ENCODE measurements around the gene HRCT1.
"Not testable (repeated sequence)": the region's sequence is repeated elsewhere in the genome, so short reads cannot be mapped to it uniquely, and the experiment has no call there.

The HRCT1 gene

GRCh38 chr9:35896570-35896969 lies 9.4 kb upstream of the HRCT1 start:
- DNase-seq (ENCODE audit: low read depth) = no peak

GRCh38 chr9:35897376-35898099 lies 8.5 kb upstream of the HRCT1 start:
- DNase-seq (ENCODE audit: low read depth) = not testable (repeated sequence)

- no peak for DNase-seq (ENCODE audit: low read depth)
These were observed 7.7 kb upstream of the HRCT1 start for GRCh38 chr9:35898337-35898736.

GRCh38 chr9:35899021-35899420 lies 7.0 kb upstream of the HRCT1 start:
- no peak for DNase-seq (ENCODE audit: low read depth)

- peak; percentile 29 for DNase-seq (ENCODE audit: low read depth)
These were observed 3.0 kb upstream of the HRCT1 start for GRCh38 chr9:35903049-35903448.

- DNase-seq (ENCODE audit: low read depth) = no peak
These were observed 1.7 kb upstream of the HRCT1 start for GRCh38 chr9:35904338-35904737.

GRCh38 chr9:35905051-35905781 lies 786 bp upstream of the HRCT1 start:
- DNase-seq (ENCODE audit: low read depth) = peak; percentile 41

- DNase-seq (ENCODE audit: low read depth) = peak; percentile 83
These were observed 1.1 kb downstream of the HRCT1 start for GRCh38 chr9:35906923-35907699.

GRCh38 chr9:35907711-35908503 lies 1.9 kb downstream of the HRCT1 start:
- DNase-seq (ENCODE audit: low read depth) = peak; percentile 64

GRCh38 chr9:35908504-35909125 lies 2.6 kb downstream of the HRCT1 start:
- DNase-seq (ENCODE audit: low read depth) = no peak

- DNase-seq (ENCODE audit: low read depth) = no peak
These were observed 3.3 kb downstream of the HRCT1 start, which contains the start of gene SPAAR for GRCh38 chr9:35909274-35909673. Gene SPAAR, plus strand, starts transcription at chr9:35909490. Its CDS starts 974 bp downstream, at chr9:35910464.

- no peak for DNase-seq (ENCODE audit: low read depth)
These were observed 3.9 kb downstream of the HRCT1 start for GRCh38 chr9:35909687-35910612.

GRCh38 chr9:35910613-35911359 lies 4.8 kb downstream of the HRCT1 start:
- peak; percentile 35 for DNase-seq (ENCODE audit: low read depth)

GRCh38 chr9:35911690-35912089 lies 5.7 kb downstream of the HRCT1 start:
- no peak for DNase-seq (ENCODE audit: low read depth)

- no peak for DNase-seq (ENCODE audit: low read depth)
These were observed 6.9 kb downstream of the HRCT1 start for GRCh38 chr9:35912791-35913400.

- DNase-seq (ENCODE audit: low read depth) = not testable (repeated sequence)
These were observed 7.4 kb downstream of the HRCT1 start for GRCh38 chr9:35913429-35913828.

- DNase-seq (ENCODE audit: low read depth) = no peak
These were observed 8.4 kb downstream of the HRCT1 start for GRCh38 chr9:35914301-35914807.

- DNase-seq (ENCODE audit: low read depth) = no peak
These were observed 9.8 kb downstream of the HRCT1 start for GRCh38 chr9:35915681-35916294.
